Esophagus muscularis mucosa (tissue), 4 donors: ENCODE data around the gene NOD1.

Experiments
- EP300 ChIP-seq: sonication (generic); formaldehyde crosslinking; IDR thresholded peaks from one replicate; pipeline ENCODE4 v1.6.1; 2017; ENCODE audit warnings: antibody characterized with exemption
- POLR2A ChIP-seq: fragments of 450-650 bp; IDR thresholded peaks from one replicate; pipeline ENCODE4 v1.6.1; 2017; ENCODE audit warnings: antibody characterized with exemption, moderate library complexity, mild to moderate bottlenecking, low read depth
- TF ChIP-seq, protein P1 (sequence below), 3 experiments: fragments of 200-600 bp in 2 of 3; fragments of 450-650 bp in 1 of 3; sonication (generic) in 2 of 3; IDR thresholded peaks; one replicate each; pipeline ENCODE4 v1.5.1; 2017 to 2019; ENCODE audit warnings: antibody characterized with exemption in 3 of 3, mild to moderate bottlenecking in 2 of 3, moderate library complexity in 1 of 3

DNA sequence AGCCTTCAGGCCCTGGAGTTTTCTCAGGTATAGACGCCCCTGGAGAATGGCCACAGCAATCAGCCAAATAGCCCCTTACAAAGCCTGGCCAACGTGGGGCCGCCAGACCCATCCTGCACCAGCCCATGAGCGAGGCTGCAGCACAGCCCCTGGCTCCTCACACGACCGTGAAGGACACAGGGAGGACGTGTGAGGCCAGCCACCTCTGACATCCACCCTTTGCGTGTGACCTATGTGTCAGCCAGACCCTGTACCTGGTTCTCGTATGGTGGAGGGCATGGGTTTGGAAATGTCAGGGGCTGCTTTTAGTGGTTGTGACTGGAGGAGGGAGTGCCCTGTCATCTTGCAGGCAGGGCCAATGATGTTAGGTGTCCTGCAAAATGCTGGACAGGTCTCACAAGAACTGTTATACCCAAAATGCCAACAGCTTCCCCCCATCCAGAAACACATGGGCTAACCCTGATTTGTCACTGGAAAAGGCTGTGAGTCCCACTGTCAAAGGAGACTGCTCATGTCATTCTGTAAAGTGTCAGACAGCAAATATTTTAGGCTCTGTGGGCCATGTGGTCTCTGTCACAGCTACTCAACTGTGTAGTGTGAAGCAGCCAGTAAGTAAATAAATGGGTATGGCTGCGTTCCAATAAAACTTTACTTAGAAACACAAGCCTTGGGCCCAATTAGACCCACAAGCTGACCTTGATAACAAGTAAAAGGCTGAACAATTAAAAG is 30.0 kb downstream of the NOD1 start:
- TF ChIP-seq, protein P1, sequence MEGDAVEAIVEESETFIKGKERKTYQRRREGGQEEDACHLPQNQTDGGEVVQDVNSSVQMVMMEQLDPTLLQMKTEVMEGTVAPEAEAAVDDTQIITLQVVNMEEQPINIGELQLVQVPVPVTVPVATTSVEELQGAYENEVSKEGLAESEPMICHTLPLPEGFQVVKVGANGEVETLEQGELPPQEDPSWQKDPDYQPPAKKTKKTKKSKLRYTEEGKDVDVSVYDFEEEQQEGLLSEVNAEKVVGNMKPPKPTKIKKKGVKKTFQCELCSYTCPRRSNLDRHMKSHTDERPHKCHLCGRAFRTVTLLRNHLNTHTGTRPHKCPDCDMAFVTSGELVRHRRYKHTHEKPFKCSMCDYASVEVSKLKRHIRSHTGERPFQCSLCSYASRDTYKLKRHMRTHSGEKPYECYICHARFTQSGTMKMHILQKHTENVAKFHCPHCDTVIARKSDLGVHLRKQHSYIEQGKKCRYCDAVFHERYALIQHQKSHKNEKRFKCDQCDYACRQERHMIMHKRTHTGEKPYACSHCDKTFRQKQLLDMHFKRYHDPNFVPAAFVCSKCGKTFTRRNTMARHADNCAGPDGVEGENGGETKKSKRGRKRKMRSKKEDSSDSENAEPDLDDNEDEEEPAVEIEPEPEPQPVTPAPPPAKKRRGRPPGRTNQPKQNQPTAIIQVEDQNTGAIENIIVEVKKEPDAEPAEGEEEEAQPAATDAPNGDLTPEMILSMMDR (IDR thresholded peaks at IDR 0.05) = no peak
- TF ChIP-seq POLR2A (no peak), EP300 (no peak)
